Right atrium auricular region (tissue), 2 donors: ENCODE results near the gene PODXL2. TPM values are rescaled to one million over a fixed set of nuclear protein-coding genes. Genes with fewer than 3 reads are reported as not detected.

Source experiments
- DNase-seq: peaks from one replicate; pipeline ENCODE4 v3.0.0-alpha.2; 2019; ENCODE audit warnings: low spot score
- H3K27ac ChIP-seq, 2 donors: fragments of 200-600 bp; sonication (generic); 1 replicate in 1 of 2; 2 replicates in 1 of 2; pipeline ENCODE4 v1.5.1; 2016 to 2019
- H3K27me3 ChIP-seq, 2 donors: fragments of 200-600 bp; sonication (generic); one replicate each; pipeline versions ENCODE4 v1.5.1 to v1.6.0; 2017 to 2019
- H3K36me3 ChIP-seq: fragments of 200-600 bp; sonication (generic); one replicate; pipeline ENCODE4 v1.5.1; 2016
- H3K4me1 ChIP-seq, 2 donors: fragments of 200-600 bp; sonication (generic); one replicate each; pipeline versions ENCODE4 v1.5.1 to v1.6.0; 2017 to 2019
- H3K4me3 ChIP-seq, 2 donors: fragments of 200-600 bp; sonication (generic); 1 replicate in 1 of 2; 2 replicates in 1 of 2; pipeline ENCODE4 v1.5.1; 2017 to 2019; ENCODE audit warnings: mild to moderate bottlenecking in 1 of 2, moderate library complexity in 1 of 2
- H3K9me3 ChIP-seq, 2 donors: fragments of 200-600 bp; sonication (generic); one replicate each; pipeline ENCODE4 v1.5.1; 2019
- CTCF ChIP-seq, 2 donors: fragments of 200-600 bp; sonication (generic); IDR thresholded peaks; one replicate each; pipeline ENCODE4 v1.5.1; 2019; ENCODE audit warnings: antibody characterized with exemption in 2 of 2
- total RNA-seq, 2 donors: library from RNA; depleted of rRNA; stranded (reverse); fragments of >200 nt; gene quantifications; one replicate each; pipeline ENCODE4 v1.1.0, GENCODE V29; 2016

PODXL2 gene
- total RNA-seq, 2 donors from 2014 or later = 1.9 to 2.9 TPM

DNA sequence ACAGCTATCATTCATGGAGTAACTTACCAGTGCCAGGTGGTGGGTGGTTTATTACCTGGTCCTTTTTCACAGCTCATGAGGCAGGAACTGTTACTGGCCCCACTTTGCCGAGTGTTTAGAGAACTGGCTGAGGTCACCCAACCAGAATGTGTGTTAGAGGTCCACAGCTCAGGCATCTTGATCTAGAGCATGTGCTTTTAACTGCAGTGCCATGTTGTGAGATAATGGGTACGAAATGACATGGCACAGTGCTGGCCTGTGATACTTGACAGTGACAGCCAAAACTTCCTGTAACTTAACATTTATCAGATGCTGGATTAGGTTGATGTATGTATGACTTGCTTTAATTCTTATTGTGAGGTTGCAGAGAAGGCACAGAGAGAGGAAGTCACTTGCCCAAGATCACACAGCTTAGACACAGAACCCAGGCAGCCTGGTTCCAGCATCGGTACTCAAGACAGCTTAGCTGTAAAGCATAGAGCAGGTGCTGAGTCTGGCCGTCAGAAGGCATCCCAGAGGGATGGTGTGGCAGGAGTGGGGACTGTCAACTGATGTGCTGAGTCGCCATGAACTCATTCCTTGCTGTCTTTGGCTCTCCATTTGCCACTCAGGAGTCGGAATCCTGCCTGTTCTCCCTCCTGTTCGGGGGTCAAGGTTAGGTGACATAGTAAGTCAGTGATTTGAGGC lies 21.2 kb upstream of the PODXL2 start:
- no peak for DNase-seq
- TF ChIP-seq CTCF (IDR thresholded peaks at IDR 0.05) = no peak
- H3K9me3 ChIP-seq = no peaks in the 10 kb centered on the region
- H3K36me3 ChIP-seq = peaks cover 18% of the 10 kb centered on the region
- H3K4me1 ChIP-seq = peaks cover 0 to 10% of the 10 kb centered on the region in 2 donors
- no peak overlapping the region for H3K4me3 ChIP-seq
- H3K27me3 ChIP-seq = no peaks in the 10 kb centered on the region
- peak overlapping the region; percentile 45 to 50 for H3K27ac ChIP-seq

- DNase-seq = no peak
- Histone ChIP-seq H3K4me1 (peaks cover 0 to 10% of the 10 kb centered on the region in 2 donors), H3K4me3 (no peak overlapping the region), H3K9me3 (no peaks in the 10 kb centered on the region), H3K36me3 (peaks cover 18% of the 10 kb centered on the region), H3K27me3 (no peaks in the 10 kb centered on the region), H3K27ac (peak overlapping the region; percentile 45 to 50)
- no peak for TF ChIP-seq CTCF (IDR thresholded peaks at IDR 0.05)
Observed at GRCh38 chr3:127608362-127608718, 20.6 kb upstream of the PODXL2 start.

GRCh38 chr3:127610105-127610504 lies 18.9 kb upstream of the PODXL2 start:
- H3K36me3 ChIP-seq = peaks cover 18% of the 10 kb centered on the region
- no peak for TF ChIP-seq CTCF (IDR thresholded peaks at IDR 0.05)
- H3K27ac ChIP-seq = no peak overlapping the region
- DNase-seq = no peak
- no peaks in the 10 kb centered on the region for H3K27me3 ChIP-seq
- no peak overlapping the region for H3K4me3 ChIP-seq
- H3K4me1 ChIP-seq = peaks cover 0 to 10% of the 10 kb centered on the region in 2 donors
- no peaks in the 10 kb centered on the region for H3K9me3 ChIP-seq

- Histone ChIP-seq H3K36me3 (peaks cover 16% of the 10 kb centered on the region), H3K9me3 (no peaks in the 10 kb centered on the region), H3K4me1 (peaks cover 0 to 10% of the 10 kb centered on the region in 2 donors), H3K27me3 (no peaks in the 10 kb centered on the region), H3K27ac (no peak overlapping the region), H3K4me3 (no peak overlapping the region)
- DNase-seq = no peak
- TF ChIP-seq CTCF (IDR thresholded peaks at IDR 0.05) = no peak
Observed at GRCh38 chr3:127611251-127611650, 17.7 kb upstream of the PODXL2 start.

DNA sequence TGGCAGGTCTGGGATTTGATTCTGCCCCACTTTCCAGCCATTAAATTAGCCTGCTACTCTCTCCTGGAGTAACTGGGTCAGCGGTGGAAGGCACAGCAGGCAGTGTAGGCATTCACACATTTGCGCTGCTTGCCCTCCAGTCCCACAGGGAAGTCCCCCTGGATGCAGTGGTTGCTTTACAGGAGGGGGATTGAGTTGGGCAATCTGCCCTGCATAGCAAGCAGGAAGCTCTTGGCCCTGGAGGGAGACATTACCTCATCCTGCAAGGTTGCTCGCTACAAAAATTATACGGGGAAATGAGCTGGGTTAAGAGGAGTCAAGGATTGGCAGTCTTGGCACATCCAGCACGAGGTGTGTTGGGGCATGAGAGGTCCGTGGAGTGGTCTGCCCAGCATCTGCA lies 16.0 kb upstream of the PODXL2 start:
- H3K27me3 ChIP-seq = no peaks in the 10 kb centered on the region
- no peak for DNase-seq
- TF ChIP-seq CTCF (IDR thresholded peaks at IDR 0.05) = no peak
- H3K4me1 ChIP-seq = peaks cover 0 to 9% of the 10 kb centered on the region in 2 donors
- no peaks in the 10 kb centered on the region for H3K9me3 ChIP-seq
- H3K4me3 ChIP-seq = no peak overlapping the region
- peaks cover 4% of the 10 kb centered on the region for H3K36me3 ChIP-seq
- H3K27ac ChIP-seq = no peak overlapping the region

- no peaks in the 10 kb centered on the region for H3K9me3 ChIP-seq
- H3K36me3 ChIP-seq = peaks cover 4% of the 10 kb centered on the region
- peaks cover 0 to 5% of the 10 kb centered on the region in 2 donors for H3K4me1 ChIP-seq
- no peak overlapping the region for H3K27ac ChIP-seq
- H3K27me3 ChIP-seq = no peaks in the 10 kb centered on the region
- DNase-seq = no peak
- no peak for TF ChIP-seq CTCF (IDR thresholded peaks at IDR 0.05)
- H3K4me3 ChIP-seq = no peak overlapping the region
Observed at GRCh38 chr3:127613406-127613805, 15.6 kb upstream of the PODXL2 start.
